HG02759 (cell line): ENCODE results near the gene CCT7.

Experiments
- ATAC-seq: cut with Tn5 transposase; IDR thresholded peaks from one replicate; pipeline ENCODE4 v1.9.1; 2021; ENCODE audit warnings: mild to moderate bottlenecking, moderate library complexity; ENCODE audit not compliant: unreplicated experiment

CCT7 gene

GRCh38 chr2:73266061-73266901 lies 32.2 kb downstream of the CCT7 start:
- ATAC-seq, result no peak

DNA sequence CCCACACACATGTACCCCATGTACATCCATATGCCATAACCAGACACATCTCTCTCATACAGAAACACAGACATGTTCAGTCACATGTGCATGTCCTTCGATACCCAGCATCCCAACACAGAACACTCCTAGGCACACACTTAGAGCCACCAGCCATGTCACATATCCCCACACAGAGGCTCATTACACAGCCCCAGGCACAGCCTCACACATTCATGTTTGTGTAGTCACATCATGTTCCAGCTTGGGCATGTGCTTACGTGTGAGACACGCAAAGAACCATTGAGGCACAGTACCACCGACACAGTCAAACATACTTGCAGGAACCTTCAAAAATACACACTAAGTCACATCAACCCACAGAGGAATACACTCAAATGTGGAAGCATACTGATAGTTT lies 32.9 kb downstream of the CCT7 start:
- ATAC-seq, result no peak

GRCh38 chr2:73268366-73268829 lies 34.3 kb downstream of the CCT7 start:
- ATAC-seq, result no peak

DNA sequence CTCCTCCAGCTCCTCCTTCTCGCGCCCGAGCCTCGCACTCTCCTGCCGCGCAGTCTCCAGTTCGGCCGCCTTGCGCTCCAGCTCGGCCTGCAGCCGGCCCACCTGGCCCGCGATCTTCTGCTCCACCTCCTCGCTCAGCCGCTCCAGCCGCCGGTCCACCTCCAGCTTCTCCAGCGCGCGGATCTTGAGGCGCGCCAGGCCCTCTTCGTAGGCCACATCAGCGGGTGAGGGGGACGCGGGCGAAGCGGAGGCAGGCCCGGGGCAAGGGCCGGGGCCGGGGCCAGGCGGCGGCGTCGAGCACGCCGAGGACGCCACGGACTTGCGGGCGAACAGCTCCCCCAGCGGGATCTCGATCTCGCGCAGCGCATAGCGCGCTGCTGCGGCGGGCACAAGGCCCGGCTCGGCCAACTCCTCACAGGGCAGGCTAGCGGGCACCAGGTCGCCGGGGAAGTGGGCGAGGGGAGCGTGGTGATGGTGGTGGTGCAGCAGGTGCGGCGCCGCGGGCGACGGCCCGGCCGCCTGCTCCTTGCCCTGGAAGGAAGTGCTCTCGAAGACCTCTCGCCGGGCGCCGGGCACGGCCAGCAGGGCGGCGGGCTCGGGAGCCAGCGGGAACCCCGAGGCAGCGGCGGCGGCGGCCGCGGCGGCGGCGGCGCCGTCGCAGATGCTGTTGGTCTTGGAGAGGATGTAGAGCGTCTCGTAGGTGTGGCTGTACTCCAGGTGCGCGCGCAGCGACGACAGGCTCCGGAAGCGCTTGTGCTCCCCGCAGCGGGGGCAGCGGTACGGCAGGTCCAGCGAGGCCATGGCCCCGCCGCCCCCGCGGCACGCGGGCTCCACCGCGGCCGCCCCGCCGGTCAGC lies 35.0 kb downstream of the CCT7 start:
- ATAC-seq, result peak; percentile 48

DNA sequence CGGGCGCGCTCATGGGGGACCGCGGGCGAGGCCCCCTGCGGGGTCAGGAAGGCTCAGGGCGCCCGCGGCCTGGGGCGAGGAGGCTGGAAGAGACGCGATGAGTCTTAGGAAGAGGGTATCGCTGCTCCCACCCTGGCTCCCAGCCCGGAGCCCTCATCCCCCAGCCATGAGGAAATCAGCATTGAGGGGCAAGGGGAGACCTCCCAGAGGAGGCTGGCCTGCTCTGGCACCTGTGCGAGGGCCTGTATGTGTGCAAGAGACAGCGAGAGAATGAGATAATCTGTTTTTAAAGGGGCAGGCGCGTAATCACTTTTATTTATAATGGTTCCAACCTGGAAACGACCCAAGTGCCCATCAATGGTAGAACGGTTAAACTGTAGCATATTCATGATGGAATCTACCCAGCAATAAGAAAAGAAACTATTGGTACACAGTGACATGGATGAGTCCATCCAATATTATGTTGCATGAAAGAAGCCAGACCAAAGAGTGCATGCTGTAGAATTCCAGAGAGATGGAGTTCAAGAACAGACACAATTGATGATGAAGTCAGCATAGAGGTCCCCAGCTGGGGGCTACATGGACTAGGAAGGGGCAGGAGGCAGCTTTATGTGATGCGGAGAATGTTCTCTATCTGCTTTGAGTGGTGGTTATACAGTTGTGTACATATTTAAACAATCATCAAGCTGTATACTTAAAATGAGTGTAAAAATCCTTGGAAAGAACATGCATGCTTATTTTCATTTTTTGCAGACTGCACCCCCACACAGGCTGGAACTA lies 35.8 kb downstream of the CCT7 start:
- ATAC-seq, result no peak

- no peak for ATAC-seq
These were observed 38.2 kb downstream of the CCT7 start for GRCh38 chr2:73272270-73272669.

DNA sequence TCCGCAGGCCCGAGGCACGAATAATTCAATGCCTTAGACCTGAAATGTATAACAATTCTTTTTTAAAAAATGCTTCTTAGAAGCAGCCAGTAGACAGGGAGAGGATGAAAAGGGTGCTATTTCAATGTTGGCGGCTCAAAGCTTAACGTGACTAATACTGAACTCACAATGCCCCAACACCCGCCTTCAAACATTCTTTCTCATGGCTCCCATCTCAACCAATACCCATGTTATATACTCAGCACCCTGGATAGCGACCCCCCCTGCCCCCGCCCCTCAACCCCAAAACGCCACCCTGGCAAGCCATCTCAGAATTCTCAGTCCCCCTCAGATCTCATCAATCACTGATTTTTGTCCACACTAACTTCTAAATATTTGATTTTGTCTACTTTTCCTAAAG lies 45.7 kb downstream of the CCT7 start:
- no peak for ATAC-seq

DNA sequence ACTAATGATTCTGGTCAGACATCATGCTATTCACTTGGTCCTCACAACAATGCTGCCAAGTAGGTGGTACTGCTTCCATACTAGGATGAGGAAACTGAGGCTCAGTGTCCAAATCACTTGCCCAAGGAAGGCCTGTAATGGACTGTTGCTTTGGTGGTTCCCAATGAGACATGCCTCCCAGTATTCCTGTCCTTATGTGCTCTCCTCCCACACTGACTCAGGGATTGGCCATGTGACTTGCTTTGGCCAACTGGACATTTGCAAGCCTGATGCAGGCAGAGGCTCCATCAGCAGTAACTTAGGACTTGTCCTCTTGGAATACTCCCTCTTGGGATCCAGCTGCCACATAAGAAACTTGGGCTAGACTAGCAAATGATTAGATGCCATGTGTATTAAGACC lies 47.1 kb downstream of the CCT7 start:
- ATAC-seq, result no peak

DNA sequence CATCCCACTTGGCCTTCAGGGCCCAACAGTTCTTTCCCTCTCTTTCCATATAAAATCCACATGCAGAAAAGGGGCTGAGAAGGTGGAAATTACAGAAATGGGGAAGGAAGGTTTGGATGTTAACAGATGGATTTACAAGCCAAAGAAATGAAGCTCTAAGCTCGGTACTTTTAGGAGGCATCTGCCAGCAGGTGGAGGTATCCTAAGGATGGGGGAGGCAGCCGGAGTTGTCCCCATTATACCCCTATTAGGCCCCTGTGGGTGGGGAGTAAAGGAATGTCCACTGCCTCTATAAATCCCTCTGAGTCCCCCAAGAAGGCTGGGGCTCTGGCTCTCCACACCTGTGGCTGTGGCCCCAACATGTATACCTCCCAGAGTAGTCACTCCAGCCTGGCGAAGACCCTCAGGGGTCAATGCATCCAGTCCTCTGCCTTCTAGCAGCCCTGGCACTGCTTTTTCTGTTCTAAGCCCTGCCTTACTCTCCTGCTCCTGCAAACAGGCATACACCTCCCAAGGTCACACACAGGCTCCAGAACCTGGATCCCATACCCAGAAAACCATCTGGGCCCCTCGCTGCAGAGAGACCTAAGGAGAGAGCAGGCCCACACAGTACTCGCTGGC lies 48.9 kb downstream of the CCT7 start:
- no peak for ATAC-seq

GRCh38 chr2:73283545-73284295 lies 49.6 kb downstream of the CCT7 start:
- ATAC-seq, result peak; percentile 24

DNA sequence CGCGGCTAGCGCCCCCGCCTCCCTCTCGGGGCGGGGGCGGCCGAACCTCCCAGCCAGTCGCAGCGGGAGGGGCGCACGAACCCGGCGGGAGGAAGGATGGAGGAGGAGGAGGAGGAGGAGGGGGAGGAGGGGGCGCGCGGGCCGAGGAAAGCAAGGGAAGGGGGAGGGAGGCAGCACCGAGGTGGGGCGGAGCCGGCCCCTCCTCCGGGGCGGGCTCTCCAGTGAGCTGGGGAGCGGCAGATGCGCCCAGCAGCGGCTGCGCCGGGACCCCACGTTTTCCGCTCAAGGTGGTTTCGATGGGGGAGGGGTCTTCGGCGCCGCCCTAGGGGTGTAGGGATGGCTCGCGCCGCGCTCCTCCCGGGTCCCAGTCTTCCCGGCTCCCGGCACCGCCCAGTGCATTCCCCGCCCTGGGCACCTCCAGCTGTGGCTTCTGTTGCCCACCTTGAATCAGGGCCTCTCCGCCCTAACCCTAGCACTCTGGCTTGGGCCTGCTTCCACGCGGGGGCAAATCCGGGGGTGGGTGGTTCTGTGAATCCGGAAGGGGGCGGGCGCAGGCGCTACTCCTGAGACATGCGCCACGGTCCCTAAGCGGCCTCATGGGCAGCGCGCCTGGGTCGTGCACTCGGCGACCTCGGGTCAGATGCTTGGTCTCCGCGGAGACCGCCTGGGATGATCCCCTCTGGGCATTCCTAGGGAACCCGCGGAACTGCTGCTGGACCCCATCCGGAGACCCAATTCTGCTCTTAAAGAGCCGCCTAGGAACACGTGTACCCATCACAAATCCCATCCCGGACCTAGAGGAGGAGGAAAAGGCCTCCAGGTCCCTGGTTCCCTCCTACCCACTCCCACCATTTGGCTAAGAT lies 50.4 kb downstream of the CCT7 start, which contains the start of gene FBXO41:
TSS of gene FBXO41 (minus strand) at position 183 of the 863 bp plus-strand sequence. CDS start 14,848 bp downstream, outside the sequence.
- ATAC-seq, result peak; percentile 76

DNA sequence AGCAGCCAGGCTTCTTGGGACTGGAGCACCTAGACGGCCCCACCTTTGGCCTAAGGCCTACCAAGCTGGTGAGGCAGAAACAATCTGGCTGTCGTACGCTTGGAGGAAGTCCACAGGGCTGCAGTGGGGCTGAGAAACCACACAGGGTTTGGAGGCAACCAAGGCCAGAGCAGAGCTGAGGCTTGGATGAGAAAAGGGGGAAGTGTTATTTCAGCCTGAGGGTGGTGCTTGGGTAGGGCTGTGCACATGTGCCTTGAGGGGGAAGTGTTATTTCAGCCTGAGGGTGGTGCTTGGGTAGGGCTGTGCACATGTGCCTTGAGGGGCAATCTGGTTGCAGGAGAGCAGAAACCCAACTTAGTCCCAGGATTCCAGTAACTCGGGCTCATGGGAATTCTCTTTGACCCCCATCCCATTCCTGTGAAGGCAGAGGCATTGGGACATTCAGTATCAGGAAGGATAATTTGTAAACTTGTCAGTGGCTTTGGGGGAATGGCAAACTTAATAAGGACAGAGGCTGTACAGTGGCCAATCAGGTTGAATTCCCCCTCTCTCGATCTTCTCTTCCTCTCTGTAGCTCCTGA lies 51.1 kb downstream of the CCT7 start:
- ATAC-seq, result peak; percentile 55

GRCh38 chr2:73286134-73286655 lies 52.1 kb downstream of the CCT7 start:
- ATAC-seq, result no peak

GRCh38 chr2:73289304-73289703 lies 55.2 kb downstream of the CCT7 start:
- no peak for ATAC-seq

DNA sequence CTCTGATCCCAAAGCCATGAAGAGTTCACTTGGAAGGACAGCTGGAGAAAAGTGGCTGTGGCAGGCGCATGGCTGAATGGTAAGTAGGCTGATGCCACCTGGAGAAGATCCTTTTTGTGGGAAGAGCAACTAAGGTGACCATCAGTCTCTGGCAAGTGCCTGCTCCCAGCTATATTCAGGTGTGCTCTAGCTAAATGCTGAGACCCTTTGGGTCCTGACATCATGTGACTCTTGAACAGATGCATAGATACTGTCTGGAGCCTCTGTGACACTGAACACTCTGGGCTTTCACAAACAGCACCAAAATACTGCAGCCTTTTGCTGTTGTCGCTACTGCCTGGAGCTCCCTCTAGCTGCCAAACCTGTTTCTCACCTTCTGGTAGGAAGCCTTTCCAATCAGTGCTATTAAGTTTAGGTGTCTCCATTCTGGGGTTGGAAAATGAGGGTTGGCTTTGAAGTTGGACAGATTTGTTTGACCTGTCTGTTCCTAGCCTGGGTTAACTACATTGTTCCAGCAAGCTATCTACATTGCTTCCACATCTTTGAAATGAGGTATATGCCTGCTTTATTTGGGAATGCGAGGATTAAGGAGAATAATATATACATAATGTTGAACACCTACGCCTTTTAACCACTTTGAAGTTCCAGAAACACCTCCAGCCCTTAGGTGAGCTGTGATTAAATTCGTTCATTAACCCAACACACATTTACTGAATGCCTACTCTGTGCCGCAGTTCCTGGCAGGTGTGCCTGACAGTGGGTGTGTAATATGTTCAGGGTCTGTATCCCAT lies 56.1 kb downstream of the CCT7 start:
- no peak for ATAC-seq

DNA sequence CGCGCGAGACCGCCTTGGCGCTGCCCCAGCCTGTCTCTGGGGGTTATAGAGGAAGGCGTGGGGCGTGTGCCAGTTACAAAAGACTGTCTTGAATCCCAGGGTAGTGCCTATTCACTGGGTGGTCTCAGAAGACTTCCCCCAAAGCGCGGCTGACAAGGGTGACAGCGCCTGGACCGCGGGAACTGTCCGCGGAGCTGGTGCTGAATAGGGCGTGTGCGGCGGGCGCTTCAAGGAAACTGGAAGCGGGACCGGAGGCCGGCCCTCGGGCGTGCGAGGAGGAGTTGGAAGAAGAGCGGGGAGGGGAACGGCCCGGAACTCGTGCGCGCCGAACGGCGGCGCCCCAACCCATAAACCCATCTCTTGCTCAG lies 57.0 kb downstream of the CCT7 start:
- no peak for ATAC-seq

GRCh38 chr2:73291461-73292315 lies 57.6 kb downstream of the CCT7 start:
- no peak for ATAC-seq
